CD4-positive, alpha-beta T cell treated with Interleukin-6 for 4 hours (primary cell): ENCODE results near the gene TMEM106C.

Experiments used
- DNase-seq: peaks from one replicate; pipeline ENCODE4 v3.0.0-alpha.2; 2020; ENCODE audit warnings: mixed read lengths

TMEM106C gene

GRCh38 chr12:47980197-47980596 is 16.8 kb downstream of the TMEM106C start:
- no peak for DNase-seq

- no peak for DNase-seq
These were observed 17.5 kb downstream of the TMEM106C start for GRCh38 chr12:47980779-47981495.

- DNase-seq: no peak
These were observed 18.3 kb downstream of the TMEM106C start for GRCh38 chr12:47981496-47982260.

DNA sequence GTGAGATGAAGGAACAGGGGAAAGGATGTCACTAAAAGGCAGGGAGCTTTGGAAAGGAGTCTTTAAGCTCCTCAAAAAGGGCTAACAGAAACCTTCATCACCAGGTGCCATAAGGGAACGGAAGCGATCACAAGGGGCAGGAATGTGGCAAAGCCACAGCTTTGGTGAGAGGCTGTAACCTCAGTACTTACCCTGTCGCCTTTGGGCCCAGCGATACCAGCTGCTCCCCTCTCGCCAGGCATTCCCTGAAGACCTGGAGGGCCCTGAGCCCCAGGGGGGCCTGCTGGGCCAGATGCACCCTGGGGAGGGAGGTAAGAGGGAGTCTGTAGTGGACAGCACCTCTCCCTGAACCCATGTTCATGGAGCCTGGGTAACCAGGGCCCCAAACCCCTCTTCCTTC is 18.9 kb downstream of the TMEM106C start:
- no peak for DNase-seq

- no peak for DNase-seq
These were observed 19.4 kb downstream of the TMEM106C start for GRCh38 chr12:47982770-47983169.

DNA sequence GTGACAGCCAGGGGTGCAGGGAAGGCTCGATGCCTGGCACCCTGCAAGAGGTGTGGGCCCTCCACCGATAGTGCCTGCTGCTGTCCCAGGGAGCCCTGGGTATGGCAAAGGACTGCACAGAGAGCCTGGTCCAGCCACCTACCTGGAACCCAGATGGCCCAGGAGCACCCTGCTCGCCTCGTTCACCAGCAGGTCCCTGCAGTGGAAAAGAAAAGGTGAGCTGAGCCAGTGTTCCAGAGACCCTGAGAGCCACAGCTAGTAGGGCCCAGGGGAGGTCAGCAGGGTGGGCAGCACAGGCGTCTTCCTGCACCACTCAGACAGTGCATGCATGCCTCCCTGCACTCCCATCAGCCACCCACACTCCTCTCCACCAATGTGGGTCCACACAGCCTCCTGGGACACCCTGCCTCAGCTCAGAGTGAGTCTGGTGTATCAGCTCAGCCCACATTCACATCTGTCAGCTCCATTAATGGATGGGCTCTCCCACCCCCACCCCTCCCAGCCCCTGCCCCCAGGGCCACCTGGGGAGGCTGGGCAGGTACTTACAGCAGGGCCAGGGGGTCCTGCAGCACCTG is 20.2 kb downstream of the TMEM106C start:
- DNase-seq: no peak

DNA sequence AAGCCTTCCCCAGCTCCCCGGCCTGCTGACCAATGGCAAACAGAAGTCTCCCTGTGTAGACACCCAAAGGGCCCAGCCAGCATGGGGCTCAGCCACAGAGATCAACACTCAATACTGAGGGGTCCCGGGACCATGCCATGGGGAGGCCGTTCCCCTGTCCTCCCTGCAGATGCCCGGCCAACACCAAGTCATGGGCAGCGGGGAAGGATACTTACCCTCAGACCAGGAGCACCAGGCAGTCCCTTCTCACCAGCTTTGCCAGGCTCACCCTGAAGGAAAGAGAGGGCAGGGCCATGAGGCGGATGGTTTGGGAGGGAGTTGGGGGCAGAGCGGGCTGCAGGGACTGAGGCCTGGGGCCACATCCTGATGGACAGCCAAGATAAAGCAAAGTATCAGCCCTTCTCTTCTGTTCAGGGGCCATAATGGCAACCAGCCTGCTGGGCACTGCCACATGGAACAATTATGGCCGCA is 21.0 kb downstream of the TMEM106C start:
- no peak for DNase-seq

- DNase-seq: no peak
These were observed 22.3 kb downstream of the TMEM106C start for GRCh38 chr12:47985596-47986290.

- no peak for DNase-seq
These were observed 22.9 kb downstream of the TMEM106C start for GRCh38 chr12:47986291-47986660.

DNA sequence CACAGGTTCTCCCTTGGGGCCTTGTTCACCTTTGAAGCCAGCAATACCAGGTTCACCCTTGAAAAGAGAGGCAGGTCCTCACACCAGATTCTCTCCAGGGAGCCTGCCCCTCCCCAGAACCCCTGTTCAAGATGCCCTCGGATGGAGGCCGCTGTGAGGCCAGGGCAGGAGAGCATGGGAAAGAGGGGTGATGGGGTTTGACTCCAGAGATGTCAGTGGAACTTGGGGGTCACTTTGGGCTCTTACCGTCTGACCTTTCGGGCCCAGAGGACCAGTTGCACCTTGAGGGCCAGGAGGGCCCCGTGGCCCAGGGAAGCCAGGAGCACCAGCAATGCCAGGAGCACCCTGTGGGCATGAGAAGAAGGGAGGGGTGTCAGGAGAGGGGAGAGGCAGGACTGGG is 23.4 kb downstream of the TMEM106C start:
- DNase-seq: no peak

DNA sequence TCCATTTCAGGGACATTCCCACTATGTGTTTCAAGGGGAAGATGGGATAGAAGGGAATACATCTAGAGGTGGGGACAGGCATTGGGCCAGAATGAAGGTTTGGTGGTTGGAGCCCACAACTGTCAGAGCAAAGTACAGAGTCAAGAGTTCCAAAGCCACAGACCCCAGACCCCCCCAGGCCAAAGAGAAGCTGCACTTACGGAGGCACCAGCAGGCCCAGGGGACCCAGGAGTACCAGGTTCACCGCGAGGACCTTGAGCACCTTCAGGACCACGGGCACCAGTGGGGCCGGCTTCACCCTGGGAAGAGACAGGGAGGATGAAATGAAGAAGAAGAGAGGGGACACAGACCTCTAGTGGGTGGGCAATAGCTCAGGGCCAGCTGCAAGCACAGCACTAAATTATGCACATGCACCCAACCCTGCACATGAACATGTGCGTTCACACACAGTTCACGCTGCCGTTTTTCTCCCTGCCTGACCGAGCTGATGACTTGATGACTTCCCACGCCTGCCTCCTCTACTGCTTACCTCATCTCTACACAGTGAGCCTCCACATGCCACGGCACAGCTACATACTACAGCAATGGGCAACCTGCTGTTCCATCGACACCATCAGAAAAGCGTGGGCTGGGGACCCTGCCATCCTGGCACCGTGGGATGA is 24.1 kb downstream of the TMEM106C start:
- DNase-seq: no peak

- DNase-seq: no peak
These were observed 25.0 kb downstream of the TMEM106C start for GRCh38 chr12:47988073-47989022.

- no peak for DNase-seq
These were observed 25.6 kb downstream of the TMEM106C start for GRCh38 chr12:47989023-47989417.

DNA sequence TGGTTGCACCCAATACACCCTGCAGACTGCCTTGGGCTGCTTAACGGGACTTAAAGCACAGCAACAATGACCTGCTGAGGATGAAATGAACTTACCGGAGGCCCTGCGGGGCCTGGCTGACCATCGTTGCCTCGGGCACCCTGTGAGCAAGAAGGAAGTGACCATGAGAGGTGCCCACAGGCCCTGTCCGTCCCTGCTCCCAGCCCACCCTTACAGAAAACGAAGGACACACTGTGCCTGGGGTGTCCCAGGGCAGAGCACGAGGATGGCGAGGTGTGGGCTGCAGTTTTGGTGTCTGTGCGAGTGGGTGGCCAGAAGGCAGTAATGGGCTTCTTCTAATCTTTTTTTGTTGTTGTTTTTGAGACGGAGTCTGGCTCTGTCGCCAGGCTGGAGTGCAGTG is 26.3 kb downstream of the TMEM106C start:
- no peak for DNase-seq

GRCh38 chr12:47990351-47991105 is 27.1 kb downstream of the TMEM106C start:
- peak; percentile 60 for DNase-seq

- no peak for DNase-seq
These were observed 28.0 kb downstream of the TMEM106C start for GRCh38 chr12:47991106-47992061.

DNA sequence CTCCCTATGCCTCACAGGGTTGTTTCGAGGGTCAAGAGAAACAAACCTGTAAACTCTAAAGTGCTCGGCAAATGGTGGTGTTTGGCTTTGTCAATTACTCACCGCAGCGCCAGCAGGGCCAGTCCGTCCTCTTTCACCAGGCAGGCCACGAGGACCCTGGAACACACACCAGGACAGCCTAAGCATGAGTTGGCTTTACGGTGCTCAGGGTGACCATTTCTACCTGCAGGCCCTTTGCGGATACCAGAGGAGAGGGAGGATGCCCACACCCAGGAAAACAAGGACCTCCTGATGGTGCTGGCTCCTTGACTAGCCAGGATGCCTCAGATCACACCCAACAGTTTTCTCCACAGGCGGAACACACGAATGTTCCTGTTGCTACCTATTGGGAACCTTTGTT is 29.4 kb downstream of the TMEM106C start:
- DNase-seq: no peak

GRCh38 chr12:47993491-47993890 is 30.1 kb downstream of the TMEM106C start:
- no peak for DNase-seq

GRCh38 chr12:47995981-47996401 is 32.6 kb downstream of the TMEM106C start:
- no peak for DNase-seq

GRCh38 chr12:47997321-47997720 is 33.9 kb downstream of the TMEM106C start:
- DNase-seq: no peak
